Breast epithelium (tissue), 4 donors: ENCODE measurements around the gene KCNH5. TPM values are rescaled to one million over a fixed set of nuclear protein-coding genes. Genes with fewer than 3 reads are reported as not detected.

Experiments used
- DNase-seq, 2 donors: peaks; one replicate each; pipeline ENCODE4 v3.0.0-alpha.2; 2019; ENCODE audit warnings: low spot score in 2 of 2
- H3K27ac ChIP-seq, 2 donors: fragments of 200-600 bp; sonication (generic) in 1 of 2; one replicate each; pipeline ENCODE4 v1.5.1; 2016 to 2019; ENCODE audit warnings: mild to moderate bottlenecking in 1 of 2
- H3K27me3 ChIP-seq, 2 donors: fragments of 200-600 bp; sonication (generic) in 1 of 2; one replicate each; pipeline versions ENCODE4 v1.5.1 to v1.6.0; 2017 to 2019; ENCODE audit warnings: control low read depth in 1 of 2, mild to moderate bottlenecking in 1 of 2
- H3K36me3 ChIP-seq: fragments of 200-600 bp; one replicate; pipeline ENCODE4 v1.5.1; 2019
- H3K4me1 ChIP-seq, 2 donors: fragments of 200-600 bp; sonication (generic); one replicate each; pipeline ENCODE4 v1.5.1; 2016 to 2019; ENCODE audit warnings: control low read depth in 1 of 2
- H3K4me3 ChIP-seq, 3 donors: fragments of 200-600 bp; sonication (generic); 1 replicate in 2 of 3; 2 replicates in 1 of 3; pipeline ENCODE4 v1.5.1; 2016 to 2019; ENCODE audit warnings: mild to moderate bottlenecking in 3 of 3, moderate library complexity in 2 of 3
- H3K9me3 ChIP-seq, 2 donors: fragments of 200-600 bp; sonication (generic) in 1 of 2; one replicate each; pipeline ENCODE4 v1.5.1; 2016 to 2019; ENCODE audit warnings: control low read depth in 1 of 2
- POLR2A ChIP-seq: fragments of 450-650 bp; IDR thresholded peaks from one replicate; pipeline ENCODE4 v1.6.1; 2016; ENCODE audit warnings: antibody characterized with exemption, mild to moderate bottlenecking, moderate library complexity
- POLR2AphosphoS5 ChIP-seq, 3 donors: sonication (generic); formaldehyde crosslinking; IDR thresholded peaks; one replicate each; pipeline ENCODE4 v1.6.1; 2017; ENCODE audit warnings: antibody characterized with exemption in 3 of 3
- intact Hi-C: fragments of 100-400 bp; cut with DNase I; formaldehyde crosslinking; loops from one replicate; pipeline ENCODE4 v1.15.1; 2023; ENCODE audit warnings: low total_unique reads
- total RNA-seq, 3 donors: library from RNA; depleted of rRNA; stranded (reverse); fragments of >200 nt; gene quantifications; one replicate each; pipeline ENCODE4 v1.1.0, GENCODE V29; 2016
- TF ChIP-seq, protein P1 (sequence below), 3 donors: fragments of 450-650 bp; IDR thresholded peaks; one replicate each; pipeline ENCODE4 v1.5.1; 2016 to 2017; ENCODE audit warnings: antibody characterized with exemption in 3 of 3, mild to moderate bottlenecking in 3 of 3, moderate library complexity in 3 of 3

KCNH5 gene
- total RNA-seq, 3 donors from 2014 or later: 0.33 to 0.88 TPM; not detected in 1

DNA sequence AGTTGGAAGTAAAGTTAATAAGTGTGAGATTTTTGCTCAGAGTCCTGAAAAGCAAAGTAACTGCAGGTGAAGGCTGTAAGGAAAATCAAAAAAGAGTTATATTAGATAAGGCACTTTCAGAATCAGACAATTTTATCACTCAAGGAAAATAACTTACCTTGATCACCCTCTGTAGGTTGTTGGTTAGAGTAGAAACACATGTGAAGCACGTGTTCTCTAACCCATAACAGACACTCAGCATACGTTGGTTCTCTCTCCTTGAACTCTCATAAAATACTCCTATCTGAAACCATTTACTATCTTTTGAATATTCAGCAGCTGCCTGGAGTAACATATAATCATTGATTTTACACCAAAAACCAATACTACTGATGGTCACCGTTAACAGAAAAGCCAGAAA, 335.5 kb downstream of the KCNH5 start:
- H3K27ac ChIP-seq: no peak overlapping the region
- no peaks in the 10 kb centered on the region for H3K9me3 ChIP-seq
- intact Hi-C loops: no loop called here
- no peaks in the 10 kb centered on the region for H3K27me3 ChIP-seq
- H3K4me1 ChIP-seq: no peaks in the 10 kb centered on the region
- H3K4me3 ChIP-seq: no peak overlapping the region
- H3K36me3 ChIP-seq: no peaks in the 10 kb centered on the region
- TF ChIP-seq, protein P1, sequence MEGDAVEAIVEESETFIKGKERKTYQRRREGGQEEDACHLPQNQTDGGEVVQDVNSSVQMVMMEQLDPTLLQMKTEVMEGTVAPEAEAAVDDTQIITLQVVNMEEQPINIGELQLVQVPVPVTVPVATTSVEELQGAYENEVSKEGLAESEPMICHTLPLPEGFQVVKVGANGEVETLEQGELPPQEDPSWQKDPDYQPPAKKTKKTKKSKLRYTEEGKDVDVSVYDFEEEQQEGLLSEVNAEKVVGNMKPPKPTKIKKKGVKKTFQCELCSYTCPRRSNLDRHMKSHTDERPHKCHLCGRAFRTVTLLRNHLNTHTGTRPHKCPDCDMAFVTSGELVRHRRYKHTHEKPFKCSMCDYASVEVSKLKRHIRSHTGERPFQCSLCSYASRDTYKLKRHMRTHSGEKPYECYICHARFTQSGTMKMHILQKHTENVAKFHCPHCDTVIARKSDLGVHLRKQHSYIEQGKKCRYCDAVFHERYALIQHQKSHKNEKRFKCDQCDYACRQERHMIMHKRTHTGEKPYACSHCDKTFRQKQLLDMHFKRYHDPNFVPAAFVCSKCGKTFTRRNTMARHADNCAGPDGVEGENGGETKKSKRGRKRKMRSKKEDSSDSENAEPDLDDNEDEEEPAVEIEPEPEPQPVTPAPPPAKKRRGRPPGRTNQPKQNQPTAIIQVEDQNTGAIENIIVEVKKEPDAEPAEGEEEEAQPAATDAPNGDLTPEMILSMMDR (IDR thresholded peaks at IDR 0.05): no peak
- no peak for TF ChIP-seq POLR2AphosphoS5 (IDR thresholded peaks at IDR 0.05)
- TF ChIP-seq POLR2A: no peak
- DNase-seq: no peak

DNA sequence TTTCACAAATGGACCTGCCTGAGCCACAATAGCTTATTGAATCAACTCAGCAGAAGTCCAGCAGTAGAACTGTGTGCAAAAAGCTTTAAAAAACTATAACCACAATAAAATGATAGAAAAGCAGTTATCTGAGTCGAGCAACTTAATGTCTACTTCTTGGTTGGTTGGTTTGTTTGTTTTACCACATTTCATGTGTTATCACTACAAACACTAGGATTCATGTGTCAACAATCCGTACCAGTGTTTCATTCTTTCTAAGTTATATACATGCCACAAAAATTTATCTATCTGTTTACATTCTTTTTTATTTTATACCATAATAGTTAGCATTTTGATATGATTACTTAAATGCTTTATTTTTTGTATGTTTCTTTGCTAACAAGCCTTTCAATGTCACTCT, 339.0 kb downstream of the KCNH5 start:
- no peaks in the 10 kb centered on the region for H3K27me3 ChIP-seq
- no peak overlapping the region for H3K4me3 ChIP-seq
- H3K4me1 ChIP-seq: no peaks in the 10 kb centered on the region
- H3K27ac ChIP-seq: no peak overlapping the region
- no peaks in the 10 kb centered on the region for H3K36me3 ChIP-seq
- H3K9me3 ChIP-seq: no peaks in the 10 kb centered on the region
- TF ChIP-seq POLR2A (no peak), POLR2AphosphoS5 (IDR thresholded peaks at IDR 0.05) (no peak)
- TF ChIP-seq, protein P1 (IDR thresholded peaks at IDR 0.05): no peak
- intact Hi-C loops: no loop called here
- no peak for DNase-seq

DNA sequence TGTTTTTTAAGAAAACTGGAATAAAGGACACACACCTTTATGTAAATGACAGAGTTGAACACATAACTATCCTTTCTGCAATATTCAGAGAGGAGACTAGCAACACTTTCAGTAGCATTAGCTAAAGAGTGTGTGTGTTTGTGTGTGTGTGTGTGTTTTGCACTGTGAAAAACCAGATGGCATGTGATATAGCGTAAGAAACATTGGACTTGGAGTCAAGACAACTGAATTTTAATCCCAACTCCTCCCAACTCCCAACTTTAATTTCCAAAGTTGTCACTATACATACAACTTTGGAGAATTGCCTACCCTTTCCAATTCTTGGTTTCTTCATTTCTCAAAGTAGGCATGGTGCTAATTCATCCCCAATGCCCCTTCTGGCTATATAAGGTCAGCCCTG, 347.8 kb downstream of the KCNH5 start:
- intact Hi-C loops: no loop called here
- DNase-seq: no peak
- H3K27me3 ChIP-seq: no peaks in the 10 kb centered on the region

DNA sequence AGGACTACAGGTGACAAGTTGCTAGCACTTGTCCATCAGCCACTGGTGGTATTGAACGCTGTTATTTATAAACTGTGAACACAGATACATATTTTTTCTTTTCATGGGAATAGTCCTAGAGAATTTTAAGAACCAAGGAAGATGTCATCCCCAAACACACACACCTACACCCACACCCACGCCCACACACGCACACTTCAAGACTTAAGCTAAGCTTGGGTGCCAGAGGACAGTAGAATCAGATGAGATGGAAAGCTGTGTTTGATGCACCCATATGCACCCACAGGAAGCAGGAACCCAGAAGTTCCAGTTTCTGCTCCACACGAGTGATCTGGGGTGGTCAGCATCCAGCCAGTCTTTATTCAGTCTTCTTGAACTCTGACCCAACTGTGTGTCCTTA, 348.3 kb downstream of the KCNH5 start:
- TF ChIP-seq POLR2AphosphoS5 (IDR thresholded peaks at IDR 0.05) (no peak), POLR2A (no peak)
- TF ChIP-seq, protein P1 (IDR thresholded peaks at IDR 0.05): no peak
- no peak for DNase-seq
- H3K9me3 ChIP-seq: no peaks in the 10 kb centered on the region
- no peaks in the 10 kb centered on the region for H3K36me3 ChIP-seq
- intact Hi-C loops: no loop called here
- no peaks in the 10 kb centered on the region for H3K27me3 ChIP-seq
- H3K27ac ChIP-seq: no peak overlapping the region
- no peaks in the 10 kb centered on the region for H3K4me1 ChIP-seq
- H3K4me3 ChIP-seq: no peak overlapping the region

More for the DNA sequence above, 347.8 kb downstream of the KCNH5 start:
- H3K36me3 ChIP-seq: no peaks in the 10 kb centered on the region
- TF ChIP-seq, protein P1 (IDR thresholded peaks at IDR 0.05): no peak
- TF ChIP-seq POLR2AphosphoS5 (IDR thresholded peaks at IDR 0.05): no peak
- no peak overlapping the region for H3K27ac ChIP-seq
- no peaks in the 10 kb centered on the region for H3K4me1 ChIP-seq
- H3K9me3 ChIP-seq: no peaks in the 10 kb centered on the region
- no peak overlapping the region for H3K4me3 ChIP-seq

DNA sequence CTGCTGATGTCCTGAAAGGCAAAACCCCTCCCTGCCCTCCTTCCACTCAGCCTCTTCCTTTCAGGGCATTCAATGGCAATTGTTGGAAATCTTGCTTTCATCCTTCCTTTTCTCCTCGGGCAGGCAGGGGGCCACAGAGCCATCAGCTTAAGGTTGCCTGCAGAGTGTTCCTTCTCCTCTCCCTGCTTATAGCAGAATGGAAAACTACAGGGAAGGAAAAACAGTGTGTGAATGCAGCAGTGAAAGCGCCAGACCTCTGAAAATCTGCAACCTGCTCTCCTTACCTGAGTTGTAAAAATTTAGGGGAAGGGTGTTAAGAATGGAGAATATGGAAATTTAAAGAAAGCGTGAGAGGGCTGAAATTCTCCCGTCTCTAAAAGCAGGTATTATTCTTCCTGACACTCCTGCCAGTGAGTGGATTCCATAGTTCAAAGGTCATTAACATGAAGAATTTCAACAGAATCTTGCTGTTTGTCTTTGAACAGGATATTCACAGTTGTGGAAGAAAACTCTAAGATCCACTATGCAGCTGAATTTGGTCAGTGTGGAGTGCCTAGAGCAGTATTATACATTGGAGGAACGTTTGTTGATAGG, 348.8 kb downstream of the KCNH5 start:
- TF ChIP-seq, protein P1 (IDR thresholded peaks at IDR 0.05): no peak
- no peak for TF ChIP-seq POLR2AphosphoS5 (IDR thresholded peaks at IDR 0.05)
- no peak for TF ChIP-seq POLR2A
- Histone ChIP-seq H3K4me3 (no peak overlapping the region), H3K9me3 (no peaks in the 10 kb centered on the region), H3K27ac (no peak overlapping the region), H3K27me3 (no peaks in the 10 kb centered on the region), H3K36me3 (no peaks in the 10 kb centered on the region), H3K4me1 (no peaks in the 10 kb centered on the region)
- intact Hi-C loops: no loop called here
- no peak for DNase-seq
